H1 (cell line): ENCODE results near the gene AATK. TPM values are rescaled to one million over a fixed set of nuclear protein-coding genes. Genes with fewer than 3 reads are reported as not detected.

Experiments
- ASH2L ChIP-seq: fragments of 200-600, 300-600 bp; sonication (generic); IDR thresholded peaks from one replicate; pipeline ENCODE4 v1.7.1; 2017; ENCODE audit warnings: low read length
- BRCA1 ChIP-seq: IDR thresholded peaks from 2 replicates; pipeline ENCODE4 v1.6.1; 2012; ENCODE audit warnings: low read depth, low read length, improper control_type of control experiment
- KDM1A ChIP-seq: fragments of 200-600, 300-600 bp; sonication (generic); IDR thresholded peaks from 2 replicates; pipeline ENCODE4 v1.7.1; 2016; ENCODE audit warnings: mild to moderate bottlenecking, low read length, borderline replicate concordance
- NANOG ChIP-seq: IDR thresholded peaks from 2 replicates; pipeline ENCODE4 v1.6.1; 2011; ENCODE audit warnings: low read length, low read depth, mild to moderate bottlenecking, inconsistent platforms; ENCODE audit not compliant: insufficient read depth, poor library complexity, severe bottlenecking
- RXRA ChIP-seq: IDR thresholded peaks from 2 replicates; pipeline ENCODE4 v1.6.1; 2011; ENCODE audit warnings: low read depth, mild to moderate bottlenecking, low read length, moderate library complexity; ENCODE audit not compliant: insufficient read depth
- SIRT6 ChIP-seq: IDR thresholded peaks from one replicate; pipeline ENCODE4 v1.7.1; 2012; ENCODE audit warnings: low read length, inconsistent platforms
- polyA plus RNA-seq, 7 experiments: library from polyadenylated mRNA; depleted of rRNA in 3 of 7; stranded (reverse) in 5 of 7; unstranded in 2 of 7; fragments of >200 nt in 5 of 7; fragments of 200-250 nt in 2 of 7; gene quantifications; 1 replicate in 5 of 7; 2 replicates in 1 of 7; 4 replicates in 1 of 7; pipeline versions ENCODE4 v1.2.1 to v1.2.3, GENCODE V29; 2011 to 2013; ENCODE audit warnings: missing spikeins in 2 of 7, mixed read lengths in 2 of 7
- total RNA-seq: library from RNA; stranded (reverse); fragmentation: NEBNext Ultra II Directional; extraction: Animal tissue kit (Norgen Biotek cat#: 25700); gene quantifications from 2 replicates; pipeline ENCODE4 v1.2.1, GENCODE V29; 2021

AATK gene
- total and polyA plus RNA-seq, 2 of the 8 experiments (the other 6 are each of a cell fraction or from before 2014, with no cell fraction given), result 1.7 to 3.5 TPM

- TF ChIP-seq RXRA (no peak), BRCA1 (no peak), KDM1A (no peak), NANOG (no peak), ASH2L (no peak), SIRT6 (no peak)
These were observed 33.4 kb upstream of the AATK start (continued) for GRCh38 chr17:81199482-81199830.
